Stimulated activated CD8-positive, alpha-beta memory T cell treated with anti-CD3 and anti-CD28 coated beads, Interleukin-7, amount 100 ng/mL, for 24 hours (primary cell): ENCODE results near the gene HEBP2.

ENCODE experiments used
- DNase-seq: peaks from one replicate; pipeline ENCODE4 v3.0.0-alpha.2; 2020; ENCODE audit warnings: low read depth

The HEBP2 gene

GRCh38 chr6:138454981-138455706, 51.1 kb downstream of the HEBP2 start:
- DNase-seq: peak; percentile 20

GRCh38 chr6:138455746-138456400, 51.9 kb downstream of the HEBP2 start:
- DNase-seq: no peak

- no peak for DNase-seq
These were observed 52.4 kb downstream of the HEBP2 start for GRCh38 chr6:138456401-138456790.

DNA sequence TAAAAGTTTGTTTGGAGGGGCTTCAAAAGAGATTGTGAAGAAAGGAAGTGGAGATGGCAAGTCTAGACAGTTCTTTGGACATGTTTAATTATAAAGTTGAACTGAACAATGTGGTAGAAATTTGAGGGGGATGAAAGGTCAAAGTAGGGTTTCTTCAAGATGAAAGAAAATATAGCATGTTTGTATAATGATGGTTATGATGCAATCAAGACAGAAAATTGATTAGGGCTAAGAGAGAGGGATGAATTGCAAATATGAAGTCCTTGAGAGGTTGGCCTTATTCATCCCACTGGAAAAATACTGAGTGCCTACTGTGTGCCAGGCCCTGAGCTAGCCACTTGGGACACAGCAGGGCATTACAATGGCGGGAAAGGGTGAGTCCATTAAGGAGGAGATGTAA, 57.6 kb downstream of the HEBP2 start:
- no peak for DNase-seq

DNA sequence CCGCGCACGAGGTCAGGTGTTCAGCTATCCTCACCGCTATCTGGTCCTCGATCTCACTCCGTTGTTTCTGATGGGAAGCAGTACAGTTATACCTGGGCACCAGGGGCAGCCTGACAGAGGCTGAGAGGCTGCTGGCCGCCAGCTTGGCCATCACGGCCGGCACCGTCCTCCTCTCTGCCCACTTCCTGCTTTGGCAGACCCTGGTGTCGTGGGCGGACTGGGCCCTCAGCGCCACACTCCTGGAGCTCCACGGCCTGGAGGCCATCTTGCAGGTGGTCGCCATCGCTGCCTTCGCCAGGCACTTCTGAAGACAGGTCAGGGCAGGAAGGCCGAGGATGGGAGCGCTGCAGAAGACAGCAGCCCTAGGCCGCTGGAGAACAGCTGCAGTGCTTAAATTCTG, 60.1 kb downstream of the HEBP2 start:
- no peak for DNase-seq

DNA sequence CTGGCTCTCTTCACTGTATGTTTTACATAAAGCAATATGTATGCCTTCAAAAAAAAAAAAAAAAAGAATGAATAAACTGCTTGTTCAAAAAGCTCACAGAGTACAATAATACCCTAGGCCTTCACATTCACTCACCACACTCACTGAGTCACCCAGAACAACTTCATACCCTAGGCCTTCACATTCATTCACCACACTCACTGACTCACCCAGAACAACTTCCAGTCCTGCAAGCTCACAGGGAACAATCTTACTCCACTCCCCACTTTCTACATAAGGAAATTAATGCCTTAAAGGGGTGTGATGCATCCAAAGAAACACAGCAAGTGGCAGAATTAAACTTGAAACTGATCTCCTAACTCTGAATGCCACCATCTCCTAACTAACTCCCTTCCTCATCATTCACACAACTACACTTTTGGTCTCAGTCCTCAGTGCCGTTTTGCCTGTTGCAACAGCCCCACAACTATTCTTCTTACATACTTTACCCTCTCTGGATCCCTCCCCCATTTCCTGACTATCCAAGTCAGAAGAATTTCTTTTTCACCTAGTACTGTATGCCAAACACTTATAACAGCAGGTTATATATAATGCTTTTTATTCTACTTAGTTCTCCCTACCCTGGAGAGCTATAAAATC, 61.1 kb downstream of the HEBP2 start:
- no peak for DNase-seq

- no peak for DNase-seq
These were observed 63.9 kb downstream of the HEBP2 start for GRCh38 chr6:138467901-138468300.

GRCh38 chr6:138468320-138469015, 64.4 kb downstream of the HEBP2 start:
- no peak for DNase-seq
